HG03139 (cell line): ENCODE data around the gene C19orf67.

ENCODE experiments used
- ATAC-seq: cut with Tn5 transposase; IDR thresholded peaks from one replicate; pipeline ENCODE4 v1.9.1; 2021; ENCODE audit not compliant: unreplicated experiment

Gene C19orf67

DNA sequence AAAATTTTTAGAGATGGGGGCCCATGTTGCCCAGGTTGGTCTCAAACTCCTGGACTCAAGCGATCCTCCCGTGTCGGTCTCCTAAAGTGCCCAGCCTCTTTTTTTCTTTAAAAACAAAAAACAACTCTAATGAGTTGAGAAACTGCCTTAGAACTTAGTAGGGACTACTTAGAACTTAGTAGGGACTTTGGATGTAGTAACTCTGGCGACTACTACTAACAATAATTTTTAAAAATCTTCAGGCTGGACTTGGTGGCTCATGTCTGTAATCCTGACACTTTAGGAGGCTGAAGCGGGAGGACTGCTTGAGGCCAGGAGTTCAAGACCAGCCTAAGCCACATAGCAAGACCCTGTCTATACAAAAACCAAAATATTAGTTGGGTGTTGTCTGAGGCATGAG lies 515 bp upstream of the C19orf67 start:
- no peak for ATAC-seq

DNA sequence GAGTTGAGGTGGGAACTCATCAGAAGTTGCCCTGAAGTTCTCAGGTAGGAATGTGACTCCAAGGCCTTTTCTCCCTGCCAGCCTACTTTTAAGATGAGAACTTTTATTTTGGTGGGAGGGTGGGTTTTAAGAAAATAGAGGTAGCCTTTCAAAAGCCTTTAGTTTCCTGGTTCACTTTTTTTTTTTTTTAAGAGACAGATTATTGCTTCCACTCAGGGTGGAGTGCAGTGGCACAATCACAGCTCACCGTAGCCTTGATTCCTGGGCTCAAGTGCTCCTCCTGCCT lies 3.0 kb downstream of the C19orf67 start:
- no peak for ATAC-seq

DNA sequence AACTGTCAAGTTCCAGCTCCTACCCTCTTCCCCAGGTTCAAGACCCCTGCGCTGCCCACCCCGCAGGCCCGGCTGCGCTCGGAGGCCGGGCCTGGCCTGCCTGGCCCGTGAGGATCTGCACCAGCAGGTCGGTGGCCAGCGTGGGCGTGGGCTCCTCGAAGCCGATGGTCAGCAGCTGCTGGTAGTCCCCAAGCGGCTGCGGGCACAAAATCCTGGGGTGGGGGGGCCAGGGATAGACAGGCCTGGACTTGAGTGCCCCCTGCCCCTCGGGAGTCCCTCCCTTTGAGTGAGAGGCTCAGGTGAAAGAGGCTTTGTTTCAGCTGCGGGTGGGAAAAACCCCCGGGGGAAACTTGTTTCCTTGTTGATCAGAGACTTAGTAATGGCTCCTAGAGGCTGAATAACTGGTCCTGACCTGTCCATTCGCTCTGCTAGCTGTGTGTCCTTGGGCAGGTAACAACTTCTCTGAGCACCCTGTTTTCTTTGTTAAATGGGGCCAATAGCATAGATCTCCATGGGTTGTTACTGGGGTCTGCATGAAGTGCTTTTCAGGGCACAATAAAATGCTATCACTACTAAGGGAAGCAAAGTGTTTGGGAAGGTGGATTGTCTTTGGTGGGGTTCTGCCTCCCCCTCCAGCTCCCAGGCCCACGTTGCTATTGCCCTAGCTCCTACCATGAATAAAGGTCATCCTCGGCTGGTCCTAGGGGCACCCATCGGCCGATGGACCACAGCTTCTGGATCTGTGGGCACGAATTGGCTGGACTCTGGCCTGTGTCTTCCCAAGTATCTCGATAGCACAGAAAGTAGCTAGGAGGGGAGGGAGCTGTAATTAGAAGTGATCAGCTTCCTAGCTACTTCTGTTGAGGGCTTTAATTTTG lies 3.5 kb downstream of the C19orf67 start:
- ATAC-seq, result peak; percentile 8

DNA sequence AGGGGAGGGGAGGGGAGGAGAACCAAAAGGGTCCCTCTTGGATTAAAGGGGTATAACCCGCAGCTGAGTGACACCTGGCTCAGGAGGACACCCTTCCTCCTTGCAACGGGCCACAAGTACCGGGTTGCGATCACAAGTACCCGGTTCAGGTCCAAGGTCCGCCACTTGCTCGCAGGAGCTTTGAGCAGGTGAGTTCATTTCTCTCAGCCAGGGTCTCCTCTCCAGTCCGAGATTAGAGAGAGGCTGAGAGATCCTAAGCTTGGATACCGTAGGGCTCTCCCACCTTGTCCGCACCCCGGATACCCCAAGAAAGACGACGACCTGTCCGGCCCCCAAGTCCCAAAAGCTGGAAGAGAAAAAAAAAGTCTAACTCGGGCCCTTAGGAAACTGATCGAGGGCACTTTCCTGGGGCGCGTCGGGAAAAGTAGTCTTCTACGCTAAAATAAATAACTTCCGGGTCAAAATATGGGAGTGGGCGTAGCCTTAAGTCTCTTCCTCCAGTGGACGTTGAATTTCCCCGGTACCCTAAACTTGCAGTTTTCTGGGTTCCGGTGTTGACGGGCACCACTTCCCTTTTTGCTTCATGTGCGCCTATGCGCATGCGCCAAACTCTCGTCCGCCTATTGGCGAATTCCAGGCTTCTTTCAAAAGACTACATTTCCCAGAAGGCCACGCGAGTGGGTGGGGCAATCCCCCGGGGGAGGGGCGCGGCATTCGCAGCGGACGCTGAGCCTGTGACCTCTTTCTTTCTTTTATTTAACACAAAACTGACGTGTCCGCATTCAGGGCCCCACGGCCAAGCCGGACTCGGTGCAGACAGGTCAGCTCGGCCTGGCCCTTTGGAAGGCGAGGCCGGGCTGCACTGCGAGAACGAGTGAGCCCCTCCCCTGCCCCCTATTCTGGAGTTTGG lies 4.4 kb downstream of the C19orf67 start:
- peak; percentile 81 for ATAC-seq

DNA sequence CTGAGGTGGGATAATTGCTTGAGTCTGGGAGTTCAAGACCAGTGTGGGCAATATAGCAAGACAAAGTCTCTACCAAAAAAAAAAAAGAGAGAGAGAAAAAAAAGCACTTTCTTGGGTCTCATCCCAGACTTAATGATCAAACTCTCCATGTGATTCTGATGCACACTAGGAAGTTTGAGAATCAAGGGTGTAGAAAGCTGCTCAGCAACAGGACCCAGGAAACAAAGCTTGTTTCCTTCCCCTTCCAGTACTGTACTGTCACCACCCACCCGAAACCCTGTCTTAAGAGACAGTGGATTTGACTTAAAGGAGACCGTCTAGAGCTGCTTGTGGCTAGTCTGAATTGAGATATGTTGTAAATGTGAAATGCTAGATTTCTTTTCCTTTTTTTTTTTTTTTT lies 7.2 kb downstream of the C19orf67 start:
- ATAC-seq, result no peak

DNA sequence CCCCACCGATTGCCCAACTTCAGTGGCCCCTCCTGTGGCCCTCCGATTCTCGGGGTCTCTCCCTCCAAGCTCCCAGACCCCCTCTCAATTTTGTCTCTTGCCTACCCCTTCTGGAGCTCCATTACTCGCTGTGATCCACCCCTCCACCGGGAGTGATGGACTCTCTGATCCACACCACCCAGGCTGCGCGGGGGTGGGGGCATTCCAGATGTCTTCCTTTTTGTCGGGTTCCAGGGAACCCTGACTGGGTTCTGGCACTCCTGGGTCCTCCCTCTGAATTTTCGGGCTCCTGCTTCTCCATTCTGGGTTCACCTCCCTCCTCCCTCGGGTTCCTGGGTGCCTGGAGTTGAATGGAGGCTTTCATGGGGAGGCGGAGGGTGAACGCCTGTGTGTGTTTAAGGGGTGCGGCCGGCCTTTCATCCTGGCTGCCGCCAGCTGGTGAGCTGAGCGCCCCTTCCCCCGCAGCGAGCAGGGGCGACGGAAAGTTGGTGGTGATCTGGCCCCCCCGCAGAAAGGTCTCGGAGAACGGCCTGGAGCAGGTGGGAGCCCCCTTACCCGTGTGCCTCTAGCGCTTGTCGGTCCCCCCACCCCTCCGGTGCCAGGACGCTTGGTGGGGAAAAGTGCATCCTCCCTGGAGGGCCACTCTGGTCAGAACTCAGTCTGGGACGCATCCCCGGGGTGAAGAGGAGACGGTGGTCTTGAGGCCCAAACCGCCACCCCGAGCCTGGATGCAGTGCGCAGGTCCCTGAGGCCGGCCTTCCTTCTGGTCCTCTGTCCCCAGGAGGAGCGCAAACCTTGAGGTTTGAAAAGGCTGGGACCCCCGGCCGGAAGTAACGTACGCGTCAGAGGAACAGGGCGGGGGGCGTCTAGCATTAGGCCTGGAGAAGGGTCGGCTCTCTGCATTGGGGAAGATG lies 11.4 kb downstream of the C19orf67 start:
- ATAC-seq, result no peak

DNA sequence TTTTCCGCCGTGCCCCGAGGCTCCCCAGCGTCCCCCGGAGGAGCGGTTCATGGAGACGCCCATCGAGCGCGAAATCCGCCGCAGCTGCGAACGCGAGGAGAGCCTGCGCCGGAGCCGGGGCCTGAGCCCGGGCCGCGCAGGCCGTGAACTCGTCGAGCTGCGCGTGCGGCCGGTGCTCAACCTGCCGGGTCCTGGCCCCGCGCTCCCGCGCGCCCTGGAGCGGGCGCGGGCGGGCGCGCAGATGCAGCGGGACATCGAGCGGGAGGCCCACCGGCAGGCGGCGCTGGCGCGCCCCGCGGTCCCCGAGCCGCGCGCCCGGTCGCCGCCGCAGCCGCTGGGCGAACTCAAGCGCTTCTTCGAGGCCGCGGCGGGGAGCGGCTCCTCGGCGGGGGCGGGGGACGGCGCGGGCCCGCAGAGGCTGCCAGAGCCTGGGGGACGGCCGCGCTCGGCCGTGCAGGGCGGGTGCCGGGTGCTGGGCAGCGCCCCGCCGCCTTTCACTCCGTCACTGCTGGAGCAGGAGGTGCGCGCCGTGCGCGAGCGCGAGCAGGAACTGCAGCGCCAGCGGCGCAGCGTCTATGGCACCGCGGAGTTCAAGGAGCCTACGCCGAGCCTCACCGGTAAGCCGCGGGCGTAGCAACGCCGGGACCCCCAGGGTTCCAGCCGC lies 12.2 kb downstream of the C19orf67 start:
- peak; percentile 39 for ATAC-seq

DNA sequence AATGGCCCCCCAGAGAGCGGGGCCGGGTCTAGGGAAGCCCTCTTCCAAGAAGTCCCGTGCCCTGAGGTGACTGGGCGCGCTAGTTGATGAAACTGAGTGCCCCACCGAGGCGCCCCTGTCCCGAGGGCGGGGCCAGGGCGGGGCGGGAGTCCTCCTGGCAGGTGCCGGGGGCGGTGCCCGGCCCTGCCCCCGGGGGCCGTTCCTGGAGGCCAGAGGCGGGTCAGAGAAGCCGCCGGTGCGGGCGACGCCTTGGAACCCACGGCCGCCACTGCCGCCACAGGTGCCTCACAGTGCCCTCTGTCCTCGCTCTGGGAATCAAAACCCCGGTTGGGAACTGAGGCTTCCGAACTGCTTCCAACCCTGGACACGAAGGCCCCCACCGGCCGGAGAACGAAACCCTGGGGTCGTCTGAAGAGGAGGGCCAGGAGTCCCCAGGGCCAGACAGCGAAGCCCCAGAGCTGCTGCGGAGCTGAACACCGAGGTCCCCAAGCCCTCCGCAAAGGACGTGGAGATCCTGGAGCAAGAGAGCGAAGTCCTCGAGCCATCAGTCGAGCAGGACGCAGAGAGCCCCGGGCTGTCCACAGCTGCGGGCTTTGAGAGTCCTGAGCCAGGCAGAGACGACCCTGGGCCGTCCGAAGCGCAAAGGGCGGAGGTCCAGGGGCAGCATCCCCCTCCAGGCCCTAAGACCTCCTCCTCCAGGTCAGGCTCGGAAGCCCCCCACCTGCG lies 12.9 kb downstream of the C19orf67 start, which contains the start of gene MISP3:
TSS of gene MISP3 (plus strand) at position 252 of the 726 bp plus-strand sequence. CDS start 524 bp downstream, outside the sequence.
- no peak for ATAC-seq

DNA sequence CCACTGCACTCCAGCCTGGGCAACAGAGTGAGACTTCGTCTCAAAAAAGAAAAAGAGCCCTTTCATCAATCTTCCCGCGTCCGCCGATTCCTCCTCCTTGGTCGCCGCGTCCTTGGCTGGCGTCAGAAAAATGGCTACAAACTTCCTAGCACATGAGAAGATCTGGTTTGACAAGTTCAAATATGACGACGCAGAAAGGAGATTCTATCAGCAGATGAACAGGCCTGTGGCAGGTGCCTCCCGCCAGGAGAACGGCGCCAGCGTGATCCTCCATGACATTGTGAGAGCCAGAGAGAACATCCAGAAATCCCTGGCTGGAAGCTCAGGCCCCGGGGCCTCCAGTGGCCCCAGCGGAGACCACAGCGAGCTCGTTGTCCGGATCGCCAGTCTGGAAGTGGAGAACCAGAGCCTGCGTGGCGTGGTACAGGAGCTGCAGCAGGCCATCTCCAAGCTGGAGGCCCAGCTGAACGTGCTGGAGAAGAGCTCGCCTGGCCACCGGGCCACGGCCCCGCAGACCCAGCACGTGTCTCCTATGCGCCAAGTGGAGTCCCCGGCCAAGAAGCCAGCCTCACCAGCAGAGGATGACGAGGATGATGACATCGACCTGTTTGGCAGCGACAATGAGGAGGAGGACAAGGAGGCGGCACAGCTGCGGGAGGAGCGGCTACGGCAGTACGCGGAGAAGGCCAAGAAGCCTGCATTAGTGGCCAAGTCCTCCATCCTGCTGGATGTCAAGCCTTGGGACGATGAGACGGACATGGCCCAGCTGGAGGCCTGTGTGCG lies 15.1 kb downstream of the C19orf67 start:
- no peak for ATAC-seq

DNA sequence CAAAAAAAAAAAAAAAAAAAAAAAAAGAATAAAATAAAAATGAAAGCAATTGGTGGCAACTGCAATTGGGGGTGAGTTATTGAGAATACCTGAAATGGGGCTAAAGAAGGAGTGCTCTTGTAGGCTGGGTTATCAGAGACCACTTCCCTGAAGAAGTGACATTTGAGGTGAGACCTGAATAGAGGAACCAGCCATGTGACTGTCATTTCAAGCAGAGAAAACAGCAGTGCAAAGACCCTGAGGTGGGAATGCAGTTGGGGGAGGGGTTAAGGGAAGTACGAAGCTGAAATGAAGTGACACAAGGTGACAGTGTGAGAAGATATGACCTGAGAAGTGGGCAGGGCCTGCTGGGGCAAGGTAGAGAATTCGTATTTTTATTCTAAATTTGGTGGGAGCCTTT lies 19.4 kb downstream of the C19orf67 start:
- ATAC-seq, result no peak

DNA sequence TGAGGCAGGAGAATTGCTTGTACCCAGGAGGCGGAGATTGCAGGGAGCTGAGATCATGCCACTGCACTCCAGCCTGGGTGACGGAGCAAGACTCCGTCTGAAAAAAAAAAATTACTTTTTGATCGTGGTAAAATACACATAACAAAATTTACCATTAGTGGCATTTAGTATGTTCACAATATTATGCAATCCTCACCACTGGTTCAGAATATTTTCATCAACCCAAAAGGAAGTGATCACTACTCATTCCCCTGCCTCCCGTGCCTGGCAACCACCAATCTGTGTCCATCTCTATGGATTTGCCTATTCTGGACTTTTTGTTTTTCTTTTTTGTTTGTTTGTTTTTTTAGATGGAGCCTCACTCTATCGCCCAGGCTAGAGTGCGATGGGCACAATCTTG lies 22.5 kb downstream of the C19orf67 start:
- no peak for ATAC-seq

DNA sequence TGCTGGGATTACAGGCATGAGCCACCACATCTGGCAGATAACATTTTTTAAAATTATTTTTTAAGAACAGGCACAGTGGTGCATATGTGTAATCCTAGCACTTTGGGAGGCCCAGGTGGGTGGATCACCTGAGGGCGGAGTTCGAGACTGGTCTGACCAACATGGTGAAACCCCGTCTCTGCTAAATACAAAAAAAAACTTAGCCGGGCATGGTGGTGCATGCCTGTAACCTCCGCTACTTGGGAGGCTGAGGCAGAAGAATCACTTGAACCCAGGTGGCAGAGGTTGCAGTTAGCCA lies 23.1 kb downstream of the C19orf67 start:
- no peak for ATAC-seq

DNA sequence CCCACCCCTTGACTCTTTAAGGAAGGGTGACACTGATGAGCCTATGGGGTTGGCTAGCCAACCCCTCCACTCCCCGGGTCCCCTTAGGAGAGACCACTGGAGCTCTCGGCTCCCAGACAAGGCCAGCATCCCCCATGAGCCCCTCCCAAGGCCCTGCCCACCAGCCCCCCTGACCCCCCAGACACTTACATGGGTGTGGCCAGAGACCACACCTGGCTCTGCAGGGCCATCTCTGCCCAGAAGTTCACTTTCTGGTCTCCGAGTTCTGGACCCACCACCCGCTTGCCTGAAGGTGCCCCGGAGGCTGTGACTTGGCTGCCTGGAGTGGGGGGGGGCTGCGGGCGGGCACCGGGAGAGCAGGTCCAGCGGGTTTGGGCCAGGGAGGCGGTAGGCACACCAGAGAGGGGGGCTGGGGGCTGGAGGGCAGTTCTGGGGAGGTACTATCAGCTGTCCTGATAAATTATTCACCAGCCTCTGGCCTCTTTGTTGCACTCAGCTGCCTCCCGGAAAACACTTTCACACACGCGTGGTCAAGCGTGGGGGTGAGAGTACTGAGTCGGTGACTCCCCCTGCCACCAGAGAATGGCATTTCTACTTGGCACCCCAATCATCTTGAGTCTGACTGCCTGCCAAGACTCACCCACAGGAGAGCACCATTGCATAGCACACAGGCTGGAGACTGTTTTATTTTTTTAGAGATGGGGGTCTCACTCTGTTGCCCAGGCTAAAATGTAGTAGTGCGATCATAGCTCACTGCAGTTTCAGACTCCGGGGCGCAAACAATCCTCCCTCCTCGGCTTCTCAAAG lies 23.6 kb downstream of the C19orf67 start, which contains the start of gene PALM3:
TSS of gene PALM3 (minus strand) at position 326 of the 807 bp plus-strand sequence. CDS start at position 230, 96 bp downstream.
- ATAC-seq, result no peak

DNA sequence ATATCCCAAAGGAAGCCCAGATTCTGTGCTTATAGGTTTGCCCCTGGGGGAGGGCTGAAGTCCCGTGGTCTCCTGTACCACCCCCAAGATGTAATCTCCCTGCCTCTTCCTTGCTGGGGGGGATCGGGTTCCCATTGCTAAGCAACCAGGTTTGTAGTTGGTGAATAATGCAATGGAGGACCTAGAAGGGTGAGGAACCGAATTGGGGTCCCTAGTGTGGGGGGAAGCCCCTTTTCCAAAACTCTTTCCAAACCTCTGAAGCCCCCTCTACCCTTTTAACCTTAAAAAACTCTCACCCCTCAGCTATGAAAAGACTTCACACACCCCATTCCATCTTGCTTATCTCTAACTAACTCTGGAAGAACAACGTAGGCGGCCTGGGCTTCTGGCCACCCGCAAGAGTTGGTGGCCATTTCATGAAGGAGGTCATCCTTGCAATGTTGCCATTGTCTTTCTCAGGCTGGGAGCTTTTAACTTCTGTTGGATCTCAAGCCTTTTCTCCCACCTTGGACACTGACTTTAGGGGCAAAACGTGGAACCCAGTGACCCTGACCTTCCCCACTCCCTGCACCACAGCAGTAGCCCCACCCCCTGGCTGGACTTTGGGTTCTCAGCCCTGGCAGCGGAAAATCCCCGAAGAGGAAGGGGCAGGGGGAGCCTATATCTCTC lies 24.4 kb downstream of the C19orf67 start:
- no peak for ATAC-seq

DNA sequence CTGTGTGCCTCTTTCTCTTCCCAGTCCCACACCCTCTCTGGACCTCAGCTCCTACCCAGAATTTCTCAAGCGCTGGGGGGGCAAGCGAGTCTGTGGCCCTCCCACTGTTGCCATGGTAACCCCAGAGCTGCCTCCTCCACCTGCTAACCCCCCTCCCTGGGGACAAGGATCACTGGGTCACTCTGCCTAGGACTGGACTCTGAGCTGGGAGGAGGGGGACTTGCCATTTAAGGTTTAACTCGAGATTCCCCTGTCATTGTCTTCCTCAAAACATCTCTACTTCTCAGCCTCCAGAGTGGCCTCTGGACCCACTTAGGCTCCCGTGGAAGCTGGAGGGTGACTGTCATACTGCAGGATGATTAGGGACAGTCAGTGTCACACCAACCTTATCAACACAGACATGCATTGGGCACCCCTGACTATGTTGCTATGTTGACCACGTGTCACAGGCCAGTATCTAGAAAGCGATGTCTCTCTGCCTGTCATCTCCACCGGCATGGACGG lies 25.9 kb downstream of the C19orf67 start:
- ATAC-seq, result no peak

DNA sequence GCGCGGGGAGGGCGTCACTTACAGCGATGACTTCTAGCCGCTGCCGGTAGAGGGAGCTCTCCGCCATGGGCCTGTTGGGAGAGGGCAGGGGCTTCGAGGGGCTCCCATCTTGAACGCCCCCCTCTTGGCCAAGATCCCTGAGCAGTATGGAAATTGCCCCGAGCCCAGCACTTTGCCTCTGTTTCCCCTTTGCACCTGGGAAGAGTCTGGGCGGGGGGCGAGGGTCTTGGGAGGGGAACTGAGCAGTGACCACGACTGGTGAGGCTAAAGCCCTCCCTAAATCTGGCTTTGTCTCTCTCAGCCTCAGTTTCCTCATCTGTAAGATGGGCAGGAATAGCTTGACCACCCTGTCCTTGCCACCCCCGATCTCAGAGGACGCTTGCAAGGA lies 26.5 kb downstream of the C19orf67 start:
- no peak for ATAC-seq
